Ascending aorta (tissue), 2 donors: Measurements from ENCODE around the gene IL23A. TPM values are rescaled to one million over a fixed set of nuclear protein-coding genes. Genes with fewer than 3 reads are reported as not detected.
"Not testable (repeated sequence)": the region's sequence is repeated elsewhere in the genome, so short reads cannot be mapped to it uniquely, and the experiment has no call there.

Source experiments
- DNase-seq, 2 donors: peaks; one replicate each; pipeline ENCODE4 v3.0.0-alpha.2; 2019; ENCODE audit warnings: low spot score in 2 of 2
- H3K27ac ChIP-seq, 2 donors: fragments of 200-600 bp; sonication (generic); one replicate each; pipeline ENCODE4 v1.5.1; 2016 to 2017; ENCODE audit warnings: mild to moderate bottlenecking in 1 of 2
- H3K27me3 ChIP-seq: fragments of 200-600 bp; sonication (generic); one replicate; pipeline ENCODE4 v1.5.1; 2017
- H3K36me3 ChIP-seq, 2 donors: fragments of 200-600 bp; sonication (generic); one replicate each; pipeline ENCODE4 v1.5.1; 2016
- H3K4me1 ChIP-seq, 2 donors: fragments of 200-600 bp; sonication (generic); one replicate each; pipeline ENCODE4 v1.5.1; 2016 to 2017; ENCODE audit warnings: mild to moderate bottlenecking in 1 of 2
- H3K4me3 ChIP-seq, 2 donors: fragments of 200-600 bp; sonication (generic); one replicate each; pipeline ENCODE4 v1.5.1; 2016 to 2017; ENCODE audit warnings: mild to moderate bottlenecking in 1 of 2
- H3K9me3 ChIP-seq, 2 donors: fragments of 200-600 bp; sonication (generic); one replicate each; pipeline ENCODE4 v1.5.1; 2016
- CTCF ChIP-seq, 3 experiments: fragments of 200-600 bp in 2 of 3; fragments of 450-650 bp in 1 of 3; sonication (generic) in 2 of 3; IDR thresholded peaks; one replicate each; pipeline ENCODE4 v1.5.1; 2016 to 2019; ENCODE audit warnings: antibody characterized with exemption in 3 of 3, mild to moderate bottlenecking in 1 of 3, moderate library complexity in 1 of 3
- intact Hi-C: fragments of 100-400 bp; cut with DNase I; formaldehyde crosslinking; loops from one replicate; pipeline ENCODE4 v1.15.1; 2023
- total RNA-seq: library from RNA; depleted of rRNA; stranded (reverse); fragments of >200 nt; gene quantifications from one replicate; pipeline ENCODE4 v1.1.0, GENCODE V29; 2016

IL23A gene
- total RNA-seq, 1 donor from 2014 or later = not detected

GRCh38 chr12:56346675-56347074 lies 8.0 kb downstream of the IL23A start:
- Histone ChIP-seq H3K4me1 (no peaks in the 10 kb centered on the region), H3K27me3 (no peaks in the 10 kb centered on the region), H3K4me3 (no peak overlapping the region), H3K27ac (no peak overlapping the region), H3K36me3 (peaks cover 74 to 93% of the 10 kb centered on the region in 2 donors), H3K9me3 (no peaks in the 10 kb centered on the region)
- intact Hi-C loops = no loop called here
- DNase-seq = no peak
- TF ChIP-seq CTCF (IDR thresholded peaks at IDR 0.05) = no peak

- H3K4me3 ChIP-seq, DNase-seq, H3K27ac ChIP-seq, H3K4me1 ChIP-seq, H3K9me3 ChIP-seq, intact Hi-C loops, H3K27me3 ChIP-seq: not testable (repeated sequence)
- H3K36me3 ChIP-seq = peaks cover 80 to 94% of the 10 kb centered on the region in 2 donors
Measured at GRCh38 chr12:56347255-56347654, 8.6 kb downstream of the IL23A start.

- intact Hi-C loops = no loop called here
- no peaks in the 10 kb centered on the region for H3K4me1 ChIP-seq
- no peak for TF ChIP-seq CTCF (IDR thresholded peaks at IDR 0.05)
- no peak for DNase-seq
- peaks cover 87 to 93% of the 10 kb centered on the region in 2 donors for H3K36me3 ChIP-seq
- no peaks in the 10 kb centered on the region for H3K9me3 ChIP-seq
- H3K27ac ChIP-seq = no peak overlapping the region
- H3K4me3 ChIP-seq = no peak overlapping the region
- no peaks in the 10 kb centered on the region for H3K27me3 ChIP-seq
Measured at GRCh38 chr12:56348776-56349175, 10.1 kb downstream of the IL23A start.

- no peak for DNase-seq
- Histone ChIP-seq H3K36me3 (peaks cover 92 to 98% of the 10 kb centered on the region in 2 donors), H3K27ac (no peak overlapping the region), H3K27me3 (no peaks in the 10 kb centered on the region), H3K9me3 (no peaks in the 10 kb centered on the region), H3K4me3 (no peak overlapping the region), H3K4me1 (no peaks in the 10 kb centered on the region)
- intact Hi-C loops = no loop called here
- TF ChIP-seq CTCF (IDR thresholded peaks at IDR 0.05) = no peak
Measured at GRCh38 chr12:56350662-56351061, 12.0 kb downstream of the IL23A start.

GRCh38 chr12:56351325-56351724 lies 12.6 kb downstream of the IL23A start:
- H3K4me1 ChIP-seq = no peaks in the 10 kb centered on the region
- H3K27me3 ChIP-seq = no peaks in the 10 kb centered on the region
- DNase-seq = no peak
- no peak overlapping the region for H3K4me3 ChIP-seq
- no peak for TF ChIP-seq CTCF (IDR thresholded peaks at IDR 0.05)
- H3K27ac ChIP-seq = no peak overlapping the region
- peaks cover 93 to 98% of the 10 kb centered on the region in 2 donors for H3K36me3 ChIP-seq
- intact Hi-C loops = no loop called here
- H3K9me3 ChIP-seq = no peaks in the 10 kb centered on the region

- intact Hi-C loops = no loop called here
- H3K36me3 ChIP-seq = peaks cover 25 to 26% of the 10 kb centered on the region in 2 donors
- no peak for TF ChIP-seq CTCF (IDR thresholded peaks at IDR 0.05)
- no peaks in the 10 kb centered on the region for H3K9me3 ChIP-seq
- no peaks in the 10 kb centered on the region for H3K27me3 ChIP-seq
- no peak for DNase-seq
- peak overlapping the region; percentile 74 to 96 for H3K4me3 ChIP-seq
- H3K27ac ChIP-seq = peak overlapping the region; percentile 89 to 92
- peaks cover 9 to 13% of the 10 kb centered on the region in 2 donors for H3K4me1 ChIP-seq
Measured at GRCh38 chr12:56358836-56359532, 20.3 kb downstream of the IL23A start.
